HG02870 (cell line): ENCODE measurements around the gene COL19A1.
"Not testable (repeated sequence)": the region's sequence is repeated elsewhere in the genome, so short reads cannot be mapped to it uniquely, and the experiment has no call there.

Source experiments
- ATAC-seq: cut with Tn5 transposase; IDR thresholded peaks from one replicate; pipeline ENCODE4 v1.9.1; 2021; ENCODE audit warnings: mild to moderate bottlenecking, moderate library complexity; ENCODE audit not compliant: unreplicated experiment

COL19A1 gene

DNA sequence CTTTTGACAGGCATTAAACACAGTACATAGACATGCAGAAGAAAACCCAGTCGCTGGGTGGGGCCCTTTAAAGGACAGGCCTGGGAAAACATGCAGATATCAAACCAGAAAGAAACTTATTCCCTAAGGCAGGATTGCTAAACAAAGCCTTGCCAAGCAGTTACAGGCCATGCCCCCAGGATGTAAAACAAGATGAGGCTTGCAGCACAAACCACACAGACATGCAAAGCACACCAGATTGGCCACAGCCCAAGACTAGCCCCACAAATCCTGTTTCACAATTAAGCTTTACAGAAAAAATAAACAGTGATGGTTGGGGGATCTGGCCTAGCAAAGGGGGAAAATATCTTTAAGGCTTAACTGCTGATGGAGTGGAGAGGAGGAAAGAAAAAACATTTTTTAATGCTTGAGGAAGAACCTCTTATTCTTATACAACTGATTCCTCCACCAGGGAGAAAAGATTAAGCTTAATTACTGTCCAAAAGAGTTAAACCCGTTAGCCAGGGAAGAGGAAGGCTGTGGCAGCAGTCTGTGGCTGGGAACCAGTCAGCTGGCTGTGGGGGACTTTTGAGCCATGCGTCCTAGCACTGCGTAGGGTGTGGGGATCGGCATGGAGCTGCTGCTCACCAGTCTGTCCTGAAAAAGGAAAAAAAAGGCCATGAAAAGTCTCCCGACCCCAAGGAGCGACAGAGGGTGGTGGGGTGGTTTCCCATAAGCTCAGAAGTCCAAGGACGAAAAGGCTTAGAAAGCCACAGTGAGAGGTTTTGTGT, 28.4 kb downstream of the COL19A1 start:
- peak; percentile 73 for ATAC-seq

GRCh38 chr6:69895396-69895795, 29.0 kb downstream of the COL19A1 start:
- ATAC-seq = peak; percentile 6

DNA sequence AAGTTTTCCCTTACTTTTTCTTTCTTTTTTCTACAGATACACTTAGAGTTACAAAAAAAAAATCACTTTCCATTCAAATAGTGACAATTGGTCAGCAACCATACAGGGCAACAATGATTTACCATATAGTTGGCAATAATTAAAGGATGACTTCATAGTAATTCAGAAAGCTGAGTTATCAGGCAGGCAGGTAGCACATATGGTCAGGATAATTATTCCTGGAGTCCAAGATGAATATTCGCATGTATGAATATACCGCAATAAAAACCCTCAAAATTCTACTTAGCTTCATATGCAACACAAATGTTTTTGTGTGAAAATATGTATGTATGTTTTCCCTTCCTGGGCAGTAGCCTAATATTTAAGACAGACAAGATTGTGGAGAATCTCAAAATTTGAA, 34.5 kb downstream of the COL19A1 start:
- ATAC-seq = no peak

- ATAC-seq = no peak
Observed at GRCh38 chr6:69901361-69901760, 35.0 kb downstream of the COL19A1 start.

DNA sequence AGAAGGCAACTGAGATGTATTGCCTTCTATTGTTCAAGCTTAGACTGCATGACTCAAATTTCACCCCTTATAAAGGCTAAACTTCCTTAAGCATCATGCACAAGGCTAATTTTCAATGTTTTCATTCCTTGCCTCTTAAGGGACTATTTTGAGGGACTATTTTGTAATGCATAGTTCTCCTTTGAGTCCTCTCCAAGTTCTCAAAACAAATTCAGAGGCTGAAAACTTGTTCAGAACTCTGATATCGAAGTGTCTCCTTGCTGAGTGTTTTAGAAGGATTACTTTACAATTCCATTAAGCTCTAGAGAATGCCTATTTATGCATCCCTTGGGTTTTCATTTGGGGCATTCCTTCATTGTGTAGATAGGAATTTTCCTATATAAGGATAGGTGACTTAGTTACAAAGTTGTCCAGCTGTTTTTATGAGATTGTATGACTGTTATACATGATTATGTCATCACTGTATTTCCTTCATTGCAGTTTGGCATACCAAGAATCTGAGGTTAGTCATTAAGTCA, 41.7 kb downstream of the COL19A1 start:
- no peak for ATAC-seq

DNA sequence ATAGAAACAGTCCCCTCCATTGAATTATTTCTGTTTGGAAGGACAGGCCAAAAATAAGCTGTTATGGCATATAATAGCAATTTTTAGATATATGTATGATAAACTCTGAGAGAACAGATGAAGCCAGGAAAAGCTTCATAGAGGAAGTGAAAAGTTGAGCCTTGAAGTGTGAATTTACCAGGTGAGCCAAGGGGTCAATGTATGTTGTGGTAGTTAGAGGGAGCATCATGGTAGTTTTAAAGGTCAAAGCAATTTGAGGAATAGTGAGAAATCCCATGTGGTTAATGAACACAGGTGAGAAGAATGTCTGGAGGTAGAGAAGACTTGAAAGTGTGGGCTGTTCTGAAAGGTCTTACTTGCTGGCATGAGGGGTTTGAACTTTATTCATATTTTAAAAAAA, 47.0 kb downstream of the COL19A1 start:
- ATAC-seq = peak; percentile 46

GRCh38 chr6:69914015-69914485, 47.7 kb downstream of the COL19A1 start:
- ATAC-seq = no peak

- ATAC-seq = no peak
Observed at GRCh38 chr6:69915346-69915745, 49.0 kb downstream of the COL19A1 start.

- ATAC-seq = peak; percentile 56
Observed at GRCh38 chr6:69917834-69918233, 51.5 kb downstream of the COL19A1 start.

DNA sequence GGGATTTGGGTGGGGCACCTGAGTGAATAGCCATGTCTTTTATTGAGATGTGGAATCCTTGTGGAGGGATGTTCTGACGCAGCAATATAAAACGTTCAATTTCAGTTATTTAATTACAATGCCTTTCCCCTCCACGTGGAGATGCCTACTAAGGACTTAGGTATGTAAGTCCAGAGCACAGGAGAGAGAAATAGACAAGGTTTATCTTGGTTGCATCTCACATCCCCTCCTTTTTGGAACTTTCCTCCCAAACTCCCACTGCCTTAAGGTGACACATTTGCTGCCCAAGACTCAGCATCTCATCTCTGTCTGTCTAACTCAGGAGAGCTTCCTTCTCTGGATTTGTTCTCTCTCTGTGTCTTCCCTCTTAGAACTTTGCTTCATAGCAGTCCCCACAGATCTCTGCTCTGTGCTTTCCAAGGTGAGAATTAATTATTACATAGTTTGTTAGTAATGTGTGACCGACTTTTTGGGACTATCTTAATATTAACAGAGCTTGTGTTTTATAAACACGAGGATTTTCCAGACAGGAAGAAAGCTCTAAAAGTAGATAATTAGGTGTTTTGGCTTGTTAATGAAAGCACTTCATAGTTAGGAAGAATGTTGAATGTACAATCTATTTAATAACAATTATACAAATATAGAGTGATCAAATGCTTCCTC, 52.6 kb downstream of the COL19A1 start:
- ATAC-seq = no peak

DNA sequence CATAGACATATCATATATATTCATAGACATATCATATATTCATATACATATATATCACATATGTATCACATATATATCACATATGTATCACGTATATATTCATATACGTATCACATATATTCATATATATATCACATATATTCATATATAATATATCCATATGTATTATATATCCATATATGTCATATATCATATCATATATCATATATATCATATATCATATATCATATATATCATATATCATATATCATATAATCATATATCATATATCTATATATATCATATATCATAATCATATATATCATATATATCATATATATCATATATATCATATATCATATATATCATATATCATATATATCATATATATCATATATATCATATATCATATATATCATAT, 54.7 kb downstream of the COL19A1 start:
- ATAC-seq = not testable (repeated sequence)

- ATAC-seq = not testable (repeated sequence)
Observed at GRCh38 chr6:69921611-69922010, 55.3 kb downstream of the COL19A1 start.

DNA sequence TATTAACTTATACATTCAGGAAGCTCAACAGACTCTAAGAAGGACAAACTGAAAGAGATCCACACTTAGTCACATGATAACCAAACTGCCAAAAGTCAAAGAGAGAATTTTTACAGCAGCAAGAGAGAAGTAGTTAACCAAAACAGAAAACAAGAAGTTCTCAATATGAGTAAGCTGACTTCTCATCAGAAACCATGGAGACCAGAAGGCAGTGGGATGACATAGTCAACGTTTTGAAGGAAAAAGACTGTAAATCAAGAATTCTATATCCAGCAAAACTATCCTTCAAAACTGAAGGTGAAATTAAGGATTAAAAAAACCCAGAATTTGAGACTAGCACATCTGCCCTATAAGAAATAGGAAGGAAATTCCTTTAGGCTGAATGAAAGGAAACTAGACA, 60.4 kb downstream of the COL19A1 start:
- ATAC-seq = no peak

DNA sequence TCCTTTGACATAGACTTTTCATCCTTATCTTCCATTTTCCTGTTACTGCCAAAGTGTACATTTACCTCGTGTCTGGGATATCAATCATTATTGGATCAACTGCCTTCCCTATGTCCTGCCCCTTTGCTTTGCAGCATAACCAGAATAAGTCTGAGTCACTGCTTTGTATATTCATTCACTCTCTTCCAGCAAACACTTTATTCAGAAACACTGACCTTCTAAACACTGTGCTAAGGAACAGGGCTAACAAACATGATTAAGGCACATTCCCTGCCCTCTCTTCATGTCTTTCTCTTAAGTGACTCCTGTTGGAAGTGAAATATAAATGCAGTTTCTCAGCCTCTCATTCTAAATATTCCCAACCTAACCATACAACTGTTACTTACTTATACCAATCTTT, 66.9 kb downstream of the COL19A1 start:
- no peak for ATAC-seq

DNA sequence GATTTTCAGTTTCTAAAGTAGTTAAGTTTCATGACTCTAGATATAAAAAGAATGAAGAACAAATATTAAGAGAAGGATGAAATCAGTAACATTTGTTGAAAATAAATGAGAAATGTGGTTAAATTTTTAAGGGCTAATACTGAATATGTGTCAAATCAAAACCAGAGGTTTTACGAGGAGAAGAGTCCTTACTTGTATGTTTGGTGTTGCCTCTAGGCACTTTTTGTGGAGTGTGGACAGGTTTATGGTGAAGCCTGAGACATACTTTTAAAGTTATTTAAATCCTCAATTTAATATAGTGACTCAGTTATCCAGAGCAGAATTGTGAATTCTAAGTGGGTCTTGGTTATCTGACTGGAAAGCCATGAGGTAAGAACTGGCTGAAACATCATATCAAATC, 68.7 kb downstream of the COL19A1 start:
- ATAC-seq = no peak

DNA sequence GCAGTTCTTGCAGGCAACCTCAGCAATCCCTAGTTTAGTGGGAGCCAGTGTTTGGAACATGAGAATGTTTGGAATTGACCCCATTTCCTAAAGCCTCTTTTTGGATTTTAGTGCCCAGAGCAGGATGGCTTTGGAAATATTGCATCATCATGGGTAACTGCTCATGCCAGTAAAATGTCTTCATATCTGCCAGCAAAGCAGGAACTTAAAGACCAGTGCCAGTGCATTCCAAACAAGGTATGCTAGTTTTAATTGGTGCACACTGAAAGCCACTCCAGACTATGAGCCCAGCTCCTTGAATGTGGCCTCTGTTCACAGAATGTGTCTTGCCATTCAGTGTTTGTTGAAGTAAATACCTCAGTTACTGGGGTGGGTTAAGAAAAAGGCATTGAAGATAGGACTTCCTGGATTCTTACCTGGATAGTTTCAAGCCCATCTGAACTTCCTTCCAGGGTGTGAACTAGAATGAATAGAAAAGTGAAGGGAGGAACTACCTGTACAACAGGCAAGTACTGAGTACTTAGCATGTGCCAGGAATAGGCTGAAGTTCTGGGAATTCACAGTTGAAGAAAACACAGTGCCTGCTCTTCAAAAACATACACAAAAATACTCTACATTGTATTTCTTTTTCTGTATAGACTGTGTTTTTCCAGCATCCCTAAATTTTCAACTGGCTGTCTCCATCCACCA, 70.5 kb downstream of the COL19A1 start:
- no peak for ATAC-seq

DNA sequence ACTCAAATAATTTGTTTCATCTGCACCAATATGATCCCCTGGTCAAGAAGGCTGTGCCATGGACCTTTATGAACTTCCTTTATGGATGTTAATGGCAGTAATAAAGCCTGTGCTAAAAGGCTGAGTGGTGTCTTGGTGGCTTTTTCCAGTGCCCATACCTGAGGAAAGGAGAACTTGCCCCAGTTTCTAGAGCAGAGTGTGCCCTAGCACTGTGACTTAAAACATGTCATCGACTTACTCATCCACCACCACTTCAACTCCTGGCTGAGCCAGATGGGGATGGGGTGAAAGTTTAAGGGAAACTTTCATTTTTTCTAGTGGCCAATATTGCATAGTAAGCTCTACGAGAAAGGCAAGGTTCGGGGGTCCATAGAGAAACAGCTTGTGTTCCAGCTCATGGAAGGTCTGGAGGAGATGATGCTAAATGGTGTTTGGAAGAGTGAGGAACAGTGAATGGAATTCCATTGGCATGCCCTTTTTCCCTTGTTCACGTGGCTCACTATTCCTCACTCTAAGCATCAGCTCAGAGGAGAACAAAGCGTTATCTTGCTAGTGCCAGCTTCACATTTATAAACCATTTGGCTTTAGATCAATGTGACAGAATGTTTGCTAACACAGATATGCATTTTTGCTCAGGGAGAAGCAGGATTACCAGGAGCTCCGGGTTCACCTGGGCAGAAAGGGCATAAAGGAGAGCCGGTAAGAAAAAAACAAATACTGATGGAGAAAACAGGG, 71.2 kb downstream of the COL19A1 start:
- no peak for ATAC-seq

DNA sequence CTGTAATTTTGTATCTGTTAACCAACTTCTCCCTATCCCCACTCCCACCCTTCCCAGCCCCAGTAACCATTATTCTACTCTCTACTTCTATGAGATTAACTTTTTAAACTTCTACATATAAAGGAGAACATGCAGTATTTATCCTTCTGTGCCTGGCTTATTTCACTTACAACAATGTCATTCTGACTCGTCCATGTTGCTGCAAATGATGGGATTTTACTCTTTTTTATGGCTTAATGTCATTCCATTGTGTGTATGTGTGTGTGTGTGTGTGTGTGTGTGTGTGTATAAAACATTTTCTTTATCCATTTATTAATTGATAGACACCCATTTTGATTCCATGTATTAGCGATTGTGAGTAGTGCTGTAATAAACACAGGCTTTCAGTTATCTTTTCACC, 76.1 kb downstream of the COL19A1 start:
- no peak for ATAC-seq

DNA sequence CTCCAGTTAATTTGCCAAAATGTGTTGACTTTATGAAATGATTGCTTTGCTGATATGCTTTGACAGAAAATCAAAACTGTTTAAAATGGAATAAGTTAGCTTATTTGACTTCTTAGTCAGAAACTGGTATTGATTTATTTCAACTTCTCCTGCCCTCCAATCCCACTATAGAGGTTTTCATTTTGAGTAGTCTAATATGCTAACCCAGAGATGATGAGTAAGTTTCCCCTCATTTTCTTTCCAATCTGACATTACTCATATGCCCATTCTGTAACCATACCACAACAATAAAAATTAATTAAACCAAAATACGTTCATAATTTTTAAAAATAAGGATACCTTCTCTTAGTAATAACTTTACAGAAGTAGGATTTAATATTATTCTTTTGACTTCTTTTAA, 78.8 kb downstream of the COL19A1 start:
- no peak for ATAC-seq

DNA sequence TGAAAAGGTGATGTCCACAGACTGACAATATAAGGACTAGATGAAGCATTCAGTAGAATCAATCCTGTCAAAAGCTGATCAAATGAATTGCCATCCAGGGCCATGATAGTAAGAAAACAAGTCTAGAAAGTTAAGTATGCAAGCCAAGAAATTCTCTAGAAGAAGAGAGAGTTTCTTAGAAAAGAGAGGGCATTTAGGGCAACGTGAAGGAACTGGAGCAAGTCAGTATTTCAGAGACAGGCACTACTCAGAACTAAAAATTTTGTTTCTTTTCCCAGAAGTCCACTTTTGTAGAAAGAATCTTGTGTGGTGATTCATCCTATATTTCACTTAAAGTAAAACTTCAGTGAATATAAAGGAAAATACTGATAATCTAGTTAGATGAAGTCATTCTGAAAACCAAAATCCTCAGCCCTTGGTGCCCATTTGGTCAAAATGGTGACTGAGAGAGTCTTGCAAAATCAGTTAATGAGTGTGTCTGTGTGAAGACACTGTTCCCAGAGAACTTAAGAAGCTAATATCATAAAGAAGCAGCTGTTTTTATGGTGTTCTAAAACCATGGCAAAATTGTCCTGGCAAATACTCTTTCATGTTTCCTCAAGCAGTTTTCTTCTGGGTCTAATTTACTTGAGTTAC, 82.2 kb downstream of the COL19A1 start:
- ATAC-seq = no peak
